NCI-H2029 (cell line): Measurements from ENCODE around the gene CHD2.
"Not testable (repeated sequence)": the region's sequence is repeated elsewhere in the genome, so short reads cannot be mapped to it uniquely, and the experiment has no call there.

Experiments
- DNase-seq: peaks from one replicate; lab custom pipeline; 2025; lab: John Stamatoyannopoulos, UW

The CHD2 gene

GRCh38 chr15:93035953-93036810 lies 136.1 kb downstream of the CHD2 start:
- no peak for DNase-seq

GRCh38 chr15:93036951-93037819 lies 137.1 kb downstream of the CHD2 start:
- no peak for DNase-seq

- DNase-seq: no peak
These were observed 137.9 kb downstream of the CHD2 start for GRCh38 chr15:93037820-93038705.

GRCh38 chr15:93039562-93040287 lies 139.6 kb downstream of the CHD2 start:
- not testable (repeated sequence) for DNase-seq

GRCh38 chr15:93040288-93041158 lies 140.4 kb downstream of the CHD2 start:
- no peak for DNase-seq

- DNase-seq: no peak
These were observed 141.0 kb downstream of the CHD2 start for GRCh38 chr15:93041159-93041547.

- DNase-seq: no peak
These were observed 142.1 kb downstream of the CHD2 start for GRCh38 chr15:93042211-93042610.

- DNase-seq: no peak
These were observed 142.7 kb downstream of the CHD2 start for GRCh38 chr15:93042691-93043378.

GRCh38 chr15:93043621-93044300 lies 143.6 kb downstream of the CHD2 start:
- DNase-seq: no peak

GRCh38 chr15:93044301-93045190 lies 144.4 kb downstream of the CHD2 start:
- no peak for DNase-seq

- DNase-seq: no peak
These were observed 145.2 kb downstream of the CHD2 start for GRCh38 chr15:93045191-93045785.

- DNase-seq: no peak
These were observed 146.0 kb downstream of the CHD2 start for GRCh38 chr15:93046120-93046519.

- DNase-seq: no peak
These were observed 146.6 kb downstream of the CHD2 start for GRCh38 chr15:93046721-93047120.

GRCh38 chr15:93047621-93048425 lies 147.7 kb downstream of the CHD2 start:
- DNase-seq: no peak

- no peak for DNase-seq
These were observed 148.2 kb downstream of the CHD2 start for GRCh38 chr15:93048426-93048721.

GRCh38 chr15:93048759-93049161 lies 148.6 kb downstream of the CHD2 start:
- peak; percentile 27 for DNase-seq

GRCh38 chr15:93049233-93049632 lies 149.1 kb downstream of the CHD2 start:
- DNase-seq: no peak
